LNCaP clone FGC (cell line): ENCODE results near the gene CCDC57.

Source experiments
- DNase-seq: peaks from one replicate; pipeline ENCODE4 v3.0.0-alpha.2; 2011; ENCODE audit warnings: low read depth
- H3K4me3 ChIP-seq: 2 replicates; pipeline ENCODE4 v1.5.1; 2011; ENCODE audit warnings: mild to moderate bottlenecking, low read depth, low read length, control low read depth
- TF ChIP-seq, protein P1 (sequence below): IDR thresholded peaks from 2 replicates; pipeline ENCODE4 v1.5.1; 2012; ENCODE audit warnings: mild to moderate bottlenecking; ENCODE audit not compliant: control insufficient read depth, insufficient read depth; ENCODE audit errors: extremely low read depth

CCDC57 gene

DNA sequence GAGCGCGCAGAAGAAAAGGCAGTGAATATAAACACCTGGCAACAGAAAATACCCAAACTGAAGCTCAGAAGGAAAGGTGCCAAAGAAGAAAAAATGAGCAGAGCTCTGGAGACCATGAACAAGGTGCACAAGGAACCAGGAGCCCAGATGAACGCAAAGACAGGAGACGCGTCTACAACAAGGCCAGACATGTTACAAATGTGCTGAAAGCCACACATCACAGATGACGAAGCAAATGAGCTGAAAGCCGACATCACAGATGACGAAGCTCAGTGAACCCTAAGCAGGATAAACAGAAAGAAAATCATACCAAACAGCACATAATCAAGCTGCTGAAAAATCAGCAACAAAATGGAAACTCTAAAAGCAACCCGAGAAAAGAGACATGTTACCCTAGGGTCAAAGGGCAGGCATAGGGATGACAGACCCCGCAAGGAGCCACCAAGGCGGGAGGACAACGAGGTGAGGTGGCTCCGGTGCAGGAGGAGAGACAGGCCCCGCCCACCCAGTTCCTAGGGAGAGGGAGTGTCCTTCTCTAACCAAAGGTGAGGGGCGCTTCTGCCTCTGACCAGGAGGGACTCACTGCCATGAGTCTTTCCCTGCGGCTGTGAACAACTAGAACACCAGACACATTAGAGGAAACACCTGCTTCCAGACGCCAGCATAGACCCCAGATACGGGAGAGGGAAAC, 39.1 kb downstream of the CCDC57 start:
- TF ChIP-seq, protein P1, sequence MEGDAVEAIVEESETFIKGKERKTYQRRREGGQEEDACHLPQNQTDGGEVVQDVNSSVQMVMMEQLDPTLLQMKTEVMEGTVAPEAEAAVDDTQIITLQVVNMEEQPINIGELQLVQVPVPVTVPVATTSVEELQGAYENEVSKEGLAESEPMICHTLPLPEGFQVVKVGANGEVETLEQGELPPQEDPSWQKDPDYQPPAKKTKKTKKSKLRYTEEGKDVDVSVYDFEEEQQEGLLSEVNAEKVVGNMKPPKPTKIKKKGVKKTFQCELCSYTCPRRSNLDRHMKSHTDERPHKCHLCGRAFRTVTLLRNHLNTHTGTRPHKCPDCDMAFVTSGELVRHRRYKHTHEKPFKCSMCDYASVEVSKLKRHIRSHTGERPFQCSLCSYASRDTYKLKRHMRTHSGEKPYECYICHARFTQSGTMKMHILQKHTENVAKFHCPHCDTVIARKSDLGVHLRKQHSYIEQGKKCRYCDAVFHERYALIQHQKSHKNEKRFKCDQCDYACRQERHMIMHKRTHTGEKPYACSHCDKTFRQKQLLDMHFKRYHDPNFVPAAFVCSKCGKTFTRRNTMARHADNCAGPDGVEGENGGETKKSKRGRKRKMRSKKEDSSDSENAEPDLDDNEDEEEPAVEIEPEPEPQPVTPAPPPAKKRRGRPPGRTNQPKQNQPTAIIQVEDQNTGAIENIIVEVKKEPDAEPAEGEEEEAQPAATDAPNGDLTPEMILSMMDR, result no peak
- no peak overlapping the region for H3K4me3 ChIP-seq
- no peak for DNase-seq

DNA sequence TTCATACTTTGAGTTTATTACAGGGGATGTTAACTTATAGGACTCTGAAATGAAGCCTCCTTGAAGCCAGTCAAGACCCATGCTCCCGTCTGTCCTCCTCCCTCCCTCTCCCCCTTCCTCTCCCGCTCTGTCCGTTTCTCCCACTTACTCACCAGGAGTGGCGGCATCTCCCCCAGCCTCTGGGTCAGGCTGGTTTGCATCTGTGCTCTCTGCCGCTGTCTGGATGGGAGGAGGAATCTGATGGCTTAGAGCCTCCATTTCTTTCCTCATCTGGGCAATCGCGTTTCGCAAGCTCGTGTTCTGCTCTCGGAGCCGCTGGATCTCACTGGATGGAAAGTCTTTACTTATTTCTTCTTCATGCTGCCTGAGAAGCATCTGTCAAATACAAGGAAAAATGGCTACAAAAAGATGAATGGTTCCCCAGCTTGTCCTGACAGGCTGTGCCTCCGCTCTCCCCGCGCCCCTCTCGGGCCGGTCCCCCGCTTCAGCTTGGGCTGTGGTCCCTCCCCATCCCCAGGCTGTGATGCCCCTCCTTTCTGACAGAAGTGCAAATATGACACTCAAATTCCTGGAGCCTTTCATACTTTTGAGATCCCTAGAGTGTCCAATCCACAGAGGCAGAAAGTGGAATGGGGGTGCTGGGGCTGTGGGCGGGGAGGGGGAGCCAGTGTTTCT, 40.0 kb downstream of the CCDC57 start:
- TF ChIP-seq, protein P1, result no peak
- H3K4me3 ChIP-seq, result no peak overlapping the region
- DNase-seq, result no peak

DNA sequence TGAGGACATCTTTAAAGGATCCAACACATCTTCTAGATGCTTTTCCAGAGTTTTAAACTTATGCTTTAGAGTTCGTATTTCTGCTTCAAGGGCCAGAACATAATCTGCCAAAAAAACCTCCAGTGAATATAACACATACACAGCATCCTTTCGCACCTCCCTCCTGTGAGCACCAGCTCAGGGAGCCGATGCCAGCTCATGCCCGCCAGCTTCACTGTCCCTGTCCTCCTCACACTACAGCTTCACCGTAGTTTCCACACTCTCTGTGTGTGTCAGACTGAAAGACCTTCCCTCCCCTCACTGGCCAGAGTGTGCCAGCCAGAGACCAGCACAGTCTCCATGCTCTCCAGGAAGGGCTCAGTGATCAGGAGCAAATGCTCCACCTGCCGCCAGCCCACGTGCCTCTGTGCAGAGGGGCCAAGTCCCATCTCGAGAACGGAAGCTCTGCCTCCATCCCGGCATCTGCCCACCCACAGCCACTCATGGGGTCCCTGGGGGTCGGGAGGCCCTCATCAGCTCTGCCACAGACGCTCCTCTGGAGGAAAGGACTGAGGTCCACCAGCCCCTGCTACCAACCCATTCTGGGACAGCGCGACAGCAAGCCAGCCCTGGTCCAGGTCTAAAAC, 40.8 kb downstream of the CCDC57 start:
- TF ChIP-seq, protein P1, result no peak
- H3K4me3 ChIP-seq, result no peak overlapping the region
- no peak for DNase-seq

DNA sequence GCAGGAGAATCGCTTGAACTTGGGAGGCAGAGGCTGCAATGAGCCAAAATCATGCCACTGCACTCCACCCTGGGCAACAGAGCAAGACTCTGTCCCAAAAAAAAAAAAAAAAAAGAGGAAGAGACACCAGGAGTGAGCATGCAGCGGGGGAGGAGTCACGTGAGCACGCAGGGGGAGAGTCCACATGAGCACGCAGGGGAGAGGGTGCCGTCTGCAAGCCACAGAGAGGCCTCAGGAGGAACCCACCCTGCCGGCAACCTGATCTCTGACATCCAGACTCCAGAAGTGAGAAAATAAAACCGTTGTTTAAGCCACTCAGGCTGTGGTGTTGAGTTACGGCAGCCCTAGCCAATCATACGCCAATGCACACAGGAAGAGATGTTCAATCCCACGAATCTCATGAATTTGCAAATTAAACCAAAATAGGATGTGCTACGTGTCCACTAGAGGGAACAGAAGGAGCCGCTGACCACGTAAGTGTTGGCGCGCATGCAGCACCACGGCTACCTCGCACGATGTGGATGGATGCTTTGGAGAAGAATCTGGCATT, 42.2 kb downstream of the CCDC57 start:
- TF ChIP-seq, protein P1, result no peak
- no peak for DNase-seq
- no peak overlapping the region for H3K4me3 ChIP-seq

DNA sequence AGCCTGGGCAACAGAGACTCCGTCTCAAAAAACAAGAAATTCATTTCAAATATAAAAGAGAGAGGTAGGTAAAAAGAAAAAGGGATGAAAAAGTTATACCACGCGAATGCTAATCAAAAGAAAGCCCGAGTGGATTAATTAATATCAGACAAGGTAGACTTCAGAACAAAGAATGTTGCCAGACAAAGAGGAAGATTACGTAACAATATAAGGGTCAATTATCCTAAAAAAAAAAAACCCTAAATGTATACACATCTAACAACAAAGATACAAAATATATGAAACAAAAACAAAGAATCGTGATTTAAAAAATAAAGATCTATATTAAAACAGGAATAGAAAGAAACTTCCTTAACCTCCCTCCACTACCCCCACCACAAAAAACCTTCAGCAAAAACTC, 44.1 kb downstream of the CCDC57 start:
- H3K4me3 ChIP-seq, result no peak overlapping the region
- no peak for DNase-seq
- TF ChIP-seq, protein P1, result no peak

DNA sequence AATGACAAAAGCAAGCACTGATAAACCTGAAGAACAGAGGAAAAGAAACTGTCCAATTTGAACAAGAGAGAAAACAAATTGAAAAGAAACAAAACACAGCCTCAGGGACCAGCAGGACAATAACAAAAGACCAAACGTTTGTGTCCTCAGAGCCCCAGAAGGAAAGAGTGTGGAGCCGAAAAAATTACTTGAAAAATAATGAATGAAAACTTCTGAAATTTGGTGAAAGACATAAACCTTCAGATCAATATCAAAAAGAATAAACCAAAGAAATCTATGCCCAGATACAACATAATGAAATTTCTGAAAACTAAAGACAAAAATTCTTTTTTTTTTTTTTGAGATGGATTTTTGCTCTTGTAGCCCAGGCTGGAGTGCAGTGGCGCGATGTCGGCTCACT, 45.6 kb downstream of the CCDC57 start:
- no peak overlapping the region for H3K4me3 ChIP-seq
- TF ChIP-seq, protein P1, result no peak
- no peak for DNase-seq
